ENCODE measurements around the gene NBPF11.

GRCh38 chr1:148160343-148161052, 8.4 kb upstream of the NBPF11 start:
- TF ChIP-seq CTCF (IDR thresholded peaks at IDR 0.05) (no peak), EP300 (IDR thresholded peaks at IDR 0.05) (no peak), POLR2AphosphoS5 (IDR thresholded peaks at IDR 0.05) (no peak), POLR2A (IDR thresholded peaks at IDR 0.05) (no peak)
